GM10847 (cell line): ENCODE measurements around the gene KCNK7.

Experiments used
- POLR2A ChIP-seq: IDR thresholded peaks from 2 replicates; pipeline ENCODE4 v1.6.1; 2011; ENCODE audit not compliant: insufficient read length; ENCODE audit errors: extremely low read depth

KCNK7 gene

GRCh38 chr11:65606876-65607613 is 11.4 kb upstream of the KCNK7 start:
- no peak for TF ChIP-seq POLR2A

- no peak for TF ChIP-seq POLR2A
These were observed 8.7 kb upstream of the KCNK7 start for GRCh38 chr11:65604258-65604657.

GRCh38 chr11:65599955-65600246 is 4.3 kb upstream of the KCNK7 start:
- no peak for TF ChIP-seq POLR2A

GRCh38 chr11:65599216-65599954 is 3.8 kb upstream of the KCNK7 start:
- TF ChIP-seq POLR2A = no peak

GRCh38 chr11:65598258-65598699 is 2.7 kb upstream of the KCNK7 start:
- TF ChIP-seq POLR2A = no peak

- no peak for TF ChIP-seq POLR2A
These were observed 920 bp upstream of the KCNK7 start for GRCh38 chr11:65596520-65596919.

- TF ChIP-seq POLR2A = no peak
These were observed 469 bp downstream of the KCNK7 start for GRCh38 chr11:65595131-65595530.

GRCh38 chr11:65593518-65594414 is 1.8 kb downstream of the KCNK7 start:
- no peak for TF ChIP-seq POLR2A

GRCh38 chr11:65592858-65593517 is 2.6 kb downstream of the KCNK7 start:
- TF ChIP-seq POLR2A = no peak

- TF ChIP-seq POLR2A = no peak
These were observed 3.4 kb downstream of the KCNK7 start for GRCh38 chr11:65591939-65592857.

- no peak for TF ChIP-seq POLR2A
These were observed 5.3 kb downstream of the KCNK7 start for GRCh38 chr11:65590240-65590738.

GRCh38 chr11:65589444-65590239 is 6.0 kb downstream of the KCNK7 start:
- TF ChIP-seq POLR2A = no peak
